Measurements from ENCODE around the gene CHD6.

The CHD6 gene

GRCh38 chr20:41499961-41500725 is 118.0 kb downstream of the CHD6 start:
- Histone ChIP-seq H3K4me2 (ENCODE audit: low read length) (no peak overlapping the region), H3K27me3 (ENCODE audit: insufficient read depth, low read length) (no peaks in the 10 kb centered on the region), H3K4me1 (ENCODE audit: insufficient read depth, low read length, severe bottlenecking) (no peaks in the 10 kb centered on the region), H3K79me2 (ENCODE audit: insufficient read depth, low read length) (no peaks in the 10 kb centered on the region), H2AFZ (ENCODE audit: low read length) (no peak overlapping the region), H3K9me3 (ENCODE audit: low read length) (peaks cover 4% of the 10 kb centered on the region; the same call in 1 of the 2 replicates), H3K36me3 (ENCODE audit: insufficient read depth, low read length) (peaks cover 11% of the 10 kb centered on the region; the same call in 1 of the 2 replicates), H3K9me2 (ENCODE audit: low read depth, low read length) (no peaks in the 10 kb centered on the region), H3F3A (ENCODE audit: insufficient read depth, low read length) (no peaks in the 10 kb centered on the region), H3K27ac (ENCODE audit: low read depth, low read length, poor library complexity, severe bottlenecking) (no peak overlapping the region), H3K9ac (ENCODE audit: low read length) (no peak overlapping the region), H4K20me1 (ENCODE audit: insufficient read depth, low read length) (no peaks in the 10 kb centered on the region), H3K4me3 (ENCODE audit: low read depth, low read length, poor library complexity, severe bottlenecking) (no peak overlapping the region)
- TF ChIP-seq CTCF (IDR thresholded peaks at IDR 0.05; ENCODE audit: low read length) (no peak), EZH2 (IDR thresholded peaks at IDR 0.05; ENCODE audit: borderline replicate concordance, low read length) (no peak)

- no peaks in the 10 kb centered on the region for H4K20me1 ChIP-seq (ENCODE audit: insufficient read depth, low read length)
- TF ChIP-seq CTCF (IDR thresholded peaks at IDR 0.05; ENCODE audit: low read length) = no peak
- TF ChIP-seq EZH2 (IDR thresholded peaks at IDR 0.05; ENCODE audit: borderline replicate concordance, low read length) = no peak
- H3K27me3 ChIP-seq (ENCODE audit: insufficient read depth, low read length) = no peaks in the 10 kb centered on the region
- no peak overlapping the region for H2AFZ ChIP-seq (ENCODE audit: low read length)
- no peak overlapping the region for H3K4me2 ChIP-seq (ENCODE audit: low read length)
- H3K4me3 ChIP-seq (ENCODE audit: low read depth, low read length, poor library complexity, severe bottlenecking) = no peak overlapping the region
- no peaks in the 10 kb centered on the region for H3K9me2 ChIP-seq (ENCODE audit: low read depth, low read length)
- H3K9me3 ChIP-seq (ENCODE audit: low read length) = no peaks in the 10 kb centered on the region
- H3K79me2 ChIP-seq (ENCODE audit: insufficient read depth, low read length) = no peaks in the 10 kb centered on the region
- no peaks in the 10 kb centered on the region for H3F3A ChIP-seq (ENCODE audit: insufficient read depth, low read length)
- H3K9ac ChIP-seq (ENCODE audit: low read length) = no peak overlapping the region
- peaks cover 7% of the 10 kb centered on the region; the same call in 1 of the 2 replicates for H3K36me3 ChIP-seq (ENCODE audit: insufficient read depth, low read length)
- H3K4me1 ChIP-seq (ENCODE audit: insufficient read depth, low read length, severe bottlenecking) = no peaks in the 10 kb centered on the region
- no peak overlapping the region for H3K27ac ChIP-seq (ENCODE audit: low read depth, low read length, poor library complexity, severe bottlenecking)
Measured at GRCh38 chr20:41499064-41499463, 119.1 kb downstream of the CHD6 start.

- Histone ChIP-seq H3K36me3 (ENCODE audit: insufficient read depth, low read length) (peaks cover 14% of the 10 kb centered on the region; the same call in 1 of the 2 replicates), H3K4me3 (ENCODE audit: low read depth, low read length, poor library complexity, severe bottlenecking) (no peak overlapping the region), H3K27me3 (ENCODE audit: insufficient read depth, low read length) (no peaks in the 10 kb centered on the region), H3K9ac (ENCODE audit: low read length) (no peak overlapping the region), H3K4me2 (ENCODE audit: low read length) (no peak overlapping the region), H2AFZ (ENCODE audit: low read length) (no peak overlapping the region), H3K79me2 (ENCODE audit: insufficient read depth, low read length) (no peaks in the 10 kb centered on the region), H3K4me1 (ENCODE audit: insufficient read depth, low read length, severe bottlenecking) (no peaks in the 10 kb centered on the region), H3K27ac (ENCODE audit: low read depth, low read length, poor library complexity, severe bottlenecking) (no peak overlapping the region), H4K20me1 (ENCODE audit: insufficient read depth, low read length) (no peaks in the 10 kb centered on the region), H3K9me2 (ENCODE audit: low read depth, low read length) (no peaks in the 10 kb centered on the region), H3K9me3 (ENCODE audit: low read length) (no peaks in the 10 kb centered on the region), H3F3A (ENCODE audit: insufficient read depth, low read length) (no peaks in the 10 kb centered on the region)
- TF ChIP-seq CTCF (IDR thresholded peaks at IDR 0.05; ENCODE audit: low read length) (no peak), EZH2 (IDR thresholded peaks at IDR 0.05; ENCODE audit: borderline replicate concordance, low read length) (no peak)
Measured at GRCh38 chr20:41497186-41497895, 120.8 kb downstream of the CHD6 start.

Measured in OCI-LY1 (cell line).